IPS DF 4.7 (cell line): ENCODE measurements around the gene KCTD11.

Source experiments
- DNase-seq: peaks from one replicate; pipeline ENCODE4 v3.0.0-alpha.2; 2013; ENCODE audit warnings: low spot score; ENCODE audit errors: extremely low read depth

Gene KCTD11

GRCh38 chr17:7351665-7352502 lies at the start of gene KCTD11:
Gene KCTD11, plus strand, starts transcription at chr17:7352162.
- no peak for DNase-seq

- DNase-seq: no peak
Measured at GRCh38 chr17:7304179-7304578, 47.8 kb upstream of the KCTD11 start.

- no peak for DNase-seq
Measured at GRCh38 chr17:7306911-7307685, 44.9 kb upstream of the KCTD11 start, which contains the start of gene EIF5A. Gene EIF5A, plus strand, starts transcription at chr17:7307628. Its CDS starts 2,008 bp downstream, at chr17:7309636.

- DNase-seq: no peak
Measured at GRCh38 chr17:7307686-7308624, 44.0 kb upstream of the KCTD11 start.

GRCh38 chr17:7308625-7309433 lies 43.1 kb upstream of the KCTD11 start:
- no peak for DNase-seq

- DNase-seq: no peak
Measured at GRCh38 chr17:7309628-7310027, 42.3 kb upstream of the KCTD11 start.

- DNase-seq: no peak
Measured at GRCh38 chr17:7311110-7311705, 40.8 kb upstream of the KCTD11 start.

GRCh38 chr17:7312432-7313087 lies 39.4 kb upstream of the KCTD11 start:
- DNase-seq: no peak

- no peak for DNase-seq
Measured at GRCh38 chr17:7313088-7313889, 38.7 kb upstream of the KCTD11 start.

- no peak for DNase-seq
Measured at GRCh38 chr17:7313890-7314718, 37.9 kb upstream of the KCTD11 start.

GRCh38 chr17:7314719-7315569 lies 37.0 kb upstream of the KCTD11 start, which contains the start of gene GPS2:
Gene GPS2, minus strand, starts transcription at chr17:7315360. Its CDS starts 308 bp downstream, at chr17:7315052.
- DNase-seq: no peak

GRCh38 chr17:7315570-7316235 lies 36.3 kb upstream of the KCTD11 start:
- DNase-seq: no peak

- no peak for DNase-seq
Measured at GRCh38 chr17:7317161-7317803, 34.7 kb upstream of the KCTD11 start.

- no peak for DNase-seq
Measured at GRCh38 chr17:7318121-7318860, 33.7 kb upstream of the KCTD11 start.

GRCh38 chr17:7321466-7321865 lies 30.5 kb upstream of the KCTD11 start:
- no peak for DNase-seq
